Left lobe of liver (tissue), 2 donors: ENCODE measurements around the gene NEK9. TPM values are rescaled to one million over a fixed set of nuclear protein-coding genes. Genes with fewer than 3 reads are reported as not detected.

Experiments used
- ATAC-seq: fragments of 200-7000 bp; cut with Tn5 transposase; one replicate; pipeline ENCODE4 v1.9.1; 2020; ENCODE audit warnings: mild to moderate bottlenecking, moderate library complexity
- DNase-seq: peaks from one replicate; pipeline ENCODE4 v3.0.0-alpha.2; 2020; ENCODE audit warnings: low spot score
- total RNA-seq: library from RNA; stranded (reverse); gene quantifications from one replicate; pipeline ENCODE4 v1.2.1, GENCODE V29; 2021
- donor health status: DM: no; HTN: no; CAD: no; lungs with moderate emphysema.
- donor health status: DM: no; HTN: yes; CAD: no.

The NEK9 gene
- total RNA-seq, 1 donor from 2014 or later = 50.1 TPM

DNA sequence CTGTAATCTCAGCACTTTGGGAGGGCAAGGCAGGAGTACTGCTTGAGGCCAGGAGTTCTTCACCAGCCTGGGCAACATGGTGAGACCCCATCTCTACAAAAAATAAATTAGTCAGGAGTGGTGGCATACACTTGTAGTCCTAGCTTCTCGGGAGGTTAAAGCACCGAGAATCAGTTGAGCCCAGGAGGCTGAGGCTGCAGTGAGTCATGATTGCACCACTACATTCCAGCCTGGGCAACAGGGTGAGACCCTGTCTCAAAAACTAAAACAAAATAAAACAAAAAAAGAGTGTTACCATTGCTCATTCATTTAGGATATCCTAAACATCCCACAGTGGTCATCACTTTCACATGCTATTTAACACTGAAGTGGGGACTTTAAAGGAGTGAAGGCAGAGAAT, 7.8 kb downstream of the NEK9 start:
- ATAC-seq (no peak), DNase-seq (no peak)

DNA sequence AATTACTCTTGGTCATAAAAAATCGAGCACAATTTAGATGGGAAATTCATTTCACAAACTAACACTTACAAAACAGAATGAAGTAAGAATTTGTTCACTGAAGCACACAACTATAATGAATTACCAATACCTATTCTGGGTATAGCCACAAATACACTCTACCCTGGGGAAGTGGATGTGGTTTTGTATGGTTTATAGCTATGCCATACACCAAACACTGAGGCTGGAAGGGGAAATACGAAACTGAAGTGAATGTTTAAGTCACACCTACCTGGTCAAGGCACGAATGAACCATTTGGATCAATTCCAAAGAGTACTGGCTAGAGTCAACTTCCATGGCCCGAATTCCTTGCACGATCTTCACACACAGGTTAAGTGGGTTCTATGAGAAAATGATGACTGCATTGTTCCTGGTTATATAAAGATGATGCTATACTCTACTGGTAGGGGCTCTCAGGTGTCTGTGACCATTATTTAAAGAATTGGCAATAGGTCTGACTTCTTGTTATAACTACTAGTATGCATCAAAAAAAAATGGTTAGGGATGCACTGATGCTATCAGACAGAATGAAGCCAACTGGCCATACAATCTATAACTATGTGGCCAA, 12.8 kb downstream of the NEK9 start:
- no peak for DNase-seq
- ATAC-seq = no peak

DNA sequence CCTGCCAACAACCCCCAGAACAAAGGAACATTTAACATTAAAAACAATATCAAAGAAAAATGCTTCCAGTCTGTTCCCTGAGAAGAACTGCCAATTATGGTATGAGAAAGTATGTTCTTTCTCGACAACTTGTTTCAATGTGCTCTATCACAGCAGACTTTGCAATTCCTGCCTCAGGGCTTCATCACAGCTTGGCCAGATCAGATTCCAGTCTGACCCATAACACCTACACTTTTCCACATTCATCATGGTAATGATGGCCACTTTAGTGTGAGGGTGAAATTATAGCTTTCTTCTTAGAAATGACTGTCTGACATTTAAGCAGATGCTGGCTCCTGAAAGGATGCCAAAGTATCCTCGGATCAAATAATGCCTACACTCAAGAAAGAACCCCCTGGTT, 17.0 kb downstream of the NEK9 start:
- ATAC-seq (no peak), DNase-seq (no peak)

DNA sequence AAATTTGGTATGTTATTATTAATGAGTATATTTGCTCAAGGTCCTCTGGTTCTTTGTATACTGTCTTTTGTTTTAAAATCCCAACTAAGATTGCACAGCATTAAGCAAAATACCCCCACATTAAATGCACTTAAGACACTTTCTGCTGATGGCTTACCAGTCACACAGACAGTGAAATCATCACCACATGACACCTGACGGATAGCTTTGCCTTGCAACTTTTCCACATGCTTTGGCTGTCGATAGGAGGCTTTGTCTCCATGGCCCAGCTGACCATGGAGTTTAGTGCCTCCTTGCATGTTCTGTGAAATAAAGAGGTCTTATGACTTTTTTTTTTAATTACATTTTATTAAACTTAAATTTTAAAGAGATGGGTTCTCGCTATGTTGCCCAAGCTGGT, 19.7 kb downstream of the NEK9 start:
- no peak for ATAC-seq

DNA sequence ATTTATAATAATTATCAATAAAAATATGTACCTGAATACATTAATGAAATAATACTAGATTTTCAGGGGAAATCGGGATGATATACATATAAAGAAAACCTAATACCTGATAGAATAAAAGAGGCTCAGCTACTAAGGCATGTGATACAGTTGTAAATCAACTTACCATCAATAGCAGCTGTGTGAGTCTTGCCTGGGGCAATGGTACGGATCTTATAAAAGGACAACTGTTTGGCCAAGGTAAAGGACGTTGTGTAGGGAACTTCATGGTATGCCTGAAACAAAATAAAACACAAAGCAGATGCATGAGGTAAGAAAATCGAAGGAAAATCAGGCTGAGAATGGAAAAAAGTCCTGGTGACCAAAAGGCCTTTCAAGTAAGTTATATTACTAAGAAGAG, 25.4 kb downstream of the NEK9 start:
- ATAC-seq (no peak), DNase-seq (no peak)

More for the DNA sequence above, 19.7 kb downstream of the NEK9 start:
- DNase-seq = no peak

DNA sequence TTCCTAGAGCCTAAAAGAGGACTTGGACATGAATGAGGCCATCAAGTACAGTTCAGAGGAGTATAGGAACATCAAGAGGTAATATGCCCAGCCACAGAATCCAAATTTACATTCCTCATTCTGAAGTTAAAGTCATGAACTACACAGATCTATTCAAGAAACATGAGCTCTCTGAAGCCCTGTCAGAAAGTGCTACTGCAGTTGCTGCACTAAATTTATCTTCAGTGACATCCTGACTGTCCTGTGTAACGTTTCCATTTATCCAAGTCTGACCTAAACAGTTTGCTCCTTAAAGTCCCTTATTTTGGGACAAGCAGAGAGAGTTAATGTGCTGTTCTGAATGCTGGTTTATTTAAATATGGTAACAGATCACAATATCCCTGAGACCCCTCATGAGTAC, 28.2 kb downstream of the NEK9 start:
- no peak for ATAC-seq
- DNase-seq = no peak

DNA sequence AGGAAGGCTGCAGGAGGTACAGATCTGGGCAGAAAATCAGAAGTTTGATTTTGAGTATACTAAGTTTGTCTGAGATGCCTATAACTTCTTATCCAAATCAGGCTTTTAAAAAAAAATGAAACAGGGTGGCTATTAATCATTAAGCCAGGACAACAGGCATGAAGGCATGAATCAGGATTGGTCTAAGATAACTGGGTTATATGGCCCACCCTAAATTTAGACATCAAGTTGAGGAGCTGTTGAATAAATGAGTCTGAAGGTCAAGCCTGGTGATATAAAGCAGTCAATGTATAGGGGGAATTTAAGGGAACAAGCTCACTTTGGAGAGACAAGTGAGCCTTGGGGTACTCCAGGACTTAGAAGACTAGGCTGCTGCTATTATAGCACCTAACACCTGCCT, 28.6 kb downstream of the NEK9 start:
- DNase-seq = no peak
- no peak for ATAC-seq

DNA sequence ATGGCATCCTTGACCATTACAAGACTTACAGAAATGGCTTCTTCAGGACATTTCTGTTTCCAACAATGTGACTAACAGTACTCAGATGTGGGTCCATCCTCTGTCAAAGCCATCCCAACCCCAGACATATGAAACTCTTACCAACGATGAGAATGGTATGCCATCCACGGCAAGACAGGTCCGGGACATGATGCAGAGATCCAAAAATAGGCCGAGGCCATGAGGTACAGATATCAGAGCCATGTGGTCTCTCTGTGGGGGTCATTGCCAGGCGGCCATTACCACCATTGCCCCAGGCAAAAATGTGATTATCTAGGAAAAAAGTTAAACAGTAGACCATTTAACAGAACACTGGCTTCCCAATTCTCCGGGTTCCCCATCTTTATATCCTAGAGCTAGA, 29.9 kb downstream of the NEK9 start:
- DNase-seq = no peak
- ATAC-seq = no peak

DNA sequence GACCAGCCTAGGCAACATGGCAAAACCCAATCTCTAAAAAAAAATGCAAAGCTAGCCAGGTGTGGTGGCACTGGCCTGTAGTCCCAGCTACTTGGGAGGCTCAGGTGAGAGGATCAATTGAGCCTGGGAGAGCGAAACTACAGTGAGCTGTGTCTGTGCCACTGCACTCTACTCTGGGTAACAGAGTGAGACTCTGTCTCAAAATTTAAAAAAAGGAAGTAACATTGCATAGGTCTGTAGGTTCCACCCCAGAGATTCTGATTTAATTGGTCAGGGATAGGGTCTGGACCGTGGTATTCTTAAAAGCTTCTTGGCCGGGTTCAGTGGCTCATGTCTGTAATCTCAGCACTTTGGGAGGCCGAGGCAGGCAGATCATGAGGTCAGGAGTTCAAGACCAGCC, 31.2 kb downstream of the NEK9 start:
- DNase-seq (no peak), ATAC-seq (no peak)

DNA sequence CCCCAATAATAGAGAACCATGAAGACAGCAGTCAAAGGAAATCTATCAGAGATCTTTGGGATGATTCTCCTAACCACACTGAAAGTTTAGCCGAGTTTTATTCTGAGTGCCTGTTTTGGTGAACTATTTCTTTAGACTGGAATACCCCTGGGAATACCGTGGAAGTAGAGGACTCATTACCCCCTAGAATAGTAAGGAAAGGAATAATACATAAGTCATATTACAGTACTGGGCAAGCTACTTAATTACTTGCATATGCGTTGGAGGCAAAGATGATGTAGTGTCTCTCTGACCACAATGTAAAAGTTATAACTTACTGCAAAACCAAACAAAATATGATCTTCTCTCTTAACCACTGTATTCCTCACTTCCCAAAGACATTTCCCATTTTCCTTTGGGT, 32.0 kb downstream of the NEK9 start:
- no peak for DNase-seq
- ATAC-seq = no peak

DNA sequence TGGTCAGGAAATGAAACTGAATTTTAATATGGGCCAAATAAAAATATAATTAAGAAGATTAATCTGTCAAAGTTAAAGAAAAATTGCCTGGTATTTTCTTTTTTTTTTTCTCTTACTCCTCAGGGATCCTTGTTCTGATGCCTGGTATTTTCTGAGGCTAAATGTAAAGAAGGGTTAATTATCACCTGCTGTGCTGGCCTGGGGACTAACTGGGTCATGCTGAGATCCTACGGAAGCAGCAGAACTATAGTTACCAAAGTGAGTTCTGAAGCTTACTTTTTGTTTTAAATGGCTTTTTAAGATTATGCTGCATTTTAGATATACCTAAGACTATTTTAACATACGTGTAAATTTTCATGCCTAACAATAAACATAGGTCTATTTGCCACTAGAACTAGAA, 34.1 kb downstream of the NEK9 start:
- ATAC-seq = no peak
- no peak for DNase-seq

DNA sequence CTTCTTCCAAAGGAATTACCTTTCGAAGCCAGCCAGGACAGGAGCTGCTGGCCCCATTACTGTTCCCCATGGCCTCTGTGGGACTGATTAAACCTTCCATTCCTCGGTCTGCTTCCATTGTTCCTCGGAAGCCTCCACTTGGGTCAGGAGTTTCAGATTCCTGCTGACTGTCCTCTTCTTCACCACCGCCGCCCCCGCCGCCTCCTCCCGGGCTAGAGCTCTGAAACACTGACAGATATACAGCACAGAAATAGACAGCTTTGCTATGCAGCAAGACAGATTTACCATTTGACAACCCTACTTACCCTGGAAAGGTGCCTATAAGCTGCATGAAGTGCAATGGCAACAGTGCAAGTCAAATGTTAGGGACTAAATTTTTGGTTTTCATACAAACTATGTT, 35.6 kb downstream of the NEK9 start:
- no peak for ATAC-seq
- DNase-seq = no peak

DNA sequence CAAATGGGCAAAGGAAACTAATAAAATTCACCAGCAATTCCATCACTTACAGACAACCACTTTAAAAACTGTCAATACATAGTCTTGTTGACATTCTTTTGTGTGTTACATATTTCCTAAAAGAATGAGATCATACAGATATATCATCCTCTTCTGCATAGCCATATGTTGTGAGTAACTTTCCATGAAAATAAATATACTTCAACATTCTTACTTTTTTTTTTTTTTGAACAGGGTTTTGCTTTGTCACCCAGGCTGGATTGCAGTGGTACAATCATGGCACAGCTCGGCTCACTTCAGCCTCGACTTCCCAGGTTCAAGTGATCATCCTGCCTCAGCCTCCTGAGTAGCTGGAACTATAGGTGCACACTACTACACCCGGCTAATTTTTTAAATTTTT, 36.5 kb downstream of the NEK9 start:
- no peak for ATAC-seq
- DNase-seq = no peak

DNA sequence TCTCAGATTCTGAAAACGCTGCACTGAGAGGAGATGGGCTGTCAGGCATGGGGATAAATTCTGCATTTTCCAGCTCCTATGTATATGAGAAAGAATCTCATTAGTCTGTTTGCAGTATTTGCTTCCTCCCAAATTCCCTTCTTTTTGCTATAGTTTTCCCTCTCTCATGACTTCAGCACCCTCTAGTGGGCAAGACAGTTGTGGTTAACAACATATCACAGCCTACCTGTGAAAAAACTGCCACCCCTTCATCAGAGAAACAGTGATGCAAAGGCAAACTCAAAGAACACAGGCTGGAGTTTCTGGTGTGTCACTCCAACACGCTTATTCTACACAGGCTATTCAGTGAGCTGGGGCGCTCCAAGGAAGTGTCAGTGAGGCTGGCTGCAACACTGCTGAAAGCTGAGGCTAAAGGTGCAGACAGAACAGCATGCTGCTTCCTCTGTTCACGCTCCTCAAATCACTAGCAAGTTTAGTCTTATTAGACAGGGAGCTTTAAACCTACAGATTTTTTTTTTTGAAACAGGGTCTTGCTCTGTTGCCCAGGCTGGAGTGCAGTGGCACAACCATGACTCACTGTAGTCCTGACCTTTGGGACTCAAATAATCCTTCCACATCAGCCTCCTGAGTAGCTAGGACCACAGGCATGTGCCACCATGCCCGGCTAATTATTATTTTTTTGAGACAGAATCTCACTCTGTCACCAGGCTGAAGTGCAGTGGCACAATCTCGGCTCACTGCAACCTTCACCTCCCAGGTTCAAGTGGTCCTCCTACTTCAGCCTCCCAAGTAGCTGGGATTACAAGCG, 38.1 kb downstream of the NEK9 start:
- ATAC-seq (peak; percentile 90), DNase-seq (no peak)

DNA sequence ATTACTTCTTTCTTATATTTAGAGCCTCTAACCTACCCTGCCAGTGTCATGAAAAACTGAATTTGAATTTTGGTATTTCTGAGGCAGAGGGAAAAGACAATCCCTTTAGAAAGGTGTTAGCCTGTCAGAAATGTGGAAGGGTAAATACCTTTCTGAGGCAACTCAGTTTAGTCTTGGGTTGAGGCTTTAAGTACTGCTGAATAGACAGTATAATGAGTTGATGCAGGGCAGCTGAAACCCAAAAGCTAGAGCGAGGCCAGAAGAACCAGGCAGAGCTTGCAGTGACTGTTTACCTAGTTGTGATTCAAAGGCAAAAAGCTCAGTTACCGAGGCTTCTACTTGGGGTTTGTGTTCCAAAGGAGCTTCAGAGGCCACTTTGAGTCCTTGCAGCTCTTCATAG, 38.7 kb downstream of the NEK9 start:
- ATAC-seq = no peak

DNA sequence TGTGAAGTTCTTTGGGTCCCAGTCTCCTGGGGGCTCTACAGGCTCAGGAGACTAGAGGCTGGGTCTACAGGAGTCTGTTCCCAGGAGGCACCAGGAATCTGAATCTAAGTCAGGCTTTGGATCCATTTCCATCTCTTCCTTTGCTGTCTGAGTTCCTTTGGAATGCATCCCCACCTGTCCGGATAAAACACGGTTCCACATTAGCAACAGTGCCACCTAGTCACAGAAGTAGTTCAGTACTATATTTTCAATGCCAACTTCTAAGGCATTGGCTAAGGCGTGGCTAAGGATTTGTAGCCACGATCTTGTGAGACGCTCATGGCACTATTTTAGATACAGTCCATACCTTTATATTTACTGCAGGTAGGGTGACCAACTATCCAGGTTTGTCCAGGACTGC, 42.3 kb downstream of the NEK9 start:
- no peak for DNase-seq

More for the DNA sequence above, 38.7 kb downstream of the NEK9 start:
- DNase-seq = no peak

DNA sequence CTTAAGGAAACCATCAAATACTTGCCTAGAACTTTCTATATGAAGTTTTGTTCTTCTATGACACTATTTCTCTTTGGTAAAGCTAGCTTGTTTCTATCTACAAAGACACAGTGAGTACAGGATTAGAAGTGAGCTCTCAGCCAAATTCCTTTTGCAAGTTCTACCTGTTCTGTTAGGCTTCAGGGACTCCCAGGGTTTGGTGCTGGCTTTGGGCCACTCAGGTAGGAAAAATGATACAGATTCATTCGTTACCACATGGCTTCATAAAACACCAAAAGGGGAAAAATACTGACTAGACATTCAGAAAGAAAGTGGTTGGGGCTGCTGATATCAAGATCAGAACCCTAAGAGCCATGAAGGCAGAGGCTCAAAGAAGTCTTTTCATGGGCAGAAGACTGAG, 43.6 kb downstream of the NEK9 start:
- DNase-seq = no peak
- no peak for ATAC-seq

More for the DNA sequence above, 42.3 kb downstream of the NEK9 start:
- ATAC-seq = peak; percentile 73

DNA sequence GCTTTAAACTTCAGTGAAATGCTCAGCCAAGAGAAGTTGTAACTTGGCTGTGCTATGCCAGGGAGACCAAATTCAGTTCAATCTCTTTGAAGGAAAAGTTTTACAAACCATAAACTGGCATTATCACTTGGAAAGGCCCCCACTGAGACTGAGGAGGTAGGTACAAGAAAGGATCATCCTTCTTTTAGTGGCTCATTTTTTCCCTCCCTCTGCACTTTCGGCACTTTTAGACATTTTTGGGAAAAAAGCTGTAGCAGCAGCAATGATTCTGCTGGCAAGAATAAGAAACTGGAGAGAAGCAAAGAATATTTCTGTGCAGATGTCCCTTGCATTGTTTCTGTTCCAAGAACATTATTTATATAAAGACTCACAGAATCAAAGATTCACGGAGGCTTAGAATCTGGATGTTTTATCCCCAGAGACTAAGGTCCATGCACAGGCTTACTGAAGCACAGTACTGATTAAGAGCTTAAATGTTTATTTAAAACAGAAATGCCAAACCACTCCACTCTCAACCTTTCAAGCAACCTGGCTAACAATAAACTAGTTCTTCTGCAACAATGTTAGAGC, 45.1 kb downstream of the NEK9 start:
- DNase-seq (no peak), ATAC-seq (no peak)

DNA sequence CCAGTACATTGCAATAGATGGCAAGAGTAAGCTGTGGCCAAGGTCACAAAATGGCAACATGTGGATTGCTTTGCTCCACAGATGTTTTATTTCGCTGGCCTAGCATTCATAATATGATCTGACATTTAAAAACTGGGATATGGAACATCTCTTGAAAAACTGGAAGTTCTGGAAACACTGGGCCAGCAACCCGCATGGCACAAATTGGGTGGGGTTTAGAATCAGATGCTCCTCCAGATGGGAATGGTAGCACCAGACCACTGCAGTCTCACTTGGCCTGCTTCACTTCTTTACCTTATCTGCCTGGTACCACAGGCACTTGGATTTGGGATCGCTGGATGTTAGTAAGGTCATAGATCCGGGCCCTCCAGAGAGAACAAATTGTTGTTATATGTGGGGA, 47.3 kb downstream of the NEK9 start:
- no peak for ATAC-seq

DNA sequence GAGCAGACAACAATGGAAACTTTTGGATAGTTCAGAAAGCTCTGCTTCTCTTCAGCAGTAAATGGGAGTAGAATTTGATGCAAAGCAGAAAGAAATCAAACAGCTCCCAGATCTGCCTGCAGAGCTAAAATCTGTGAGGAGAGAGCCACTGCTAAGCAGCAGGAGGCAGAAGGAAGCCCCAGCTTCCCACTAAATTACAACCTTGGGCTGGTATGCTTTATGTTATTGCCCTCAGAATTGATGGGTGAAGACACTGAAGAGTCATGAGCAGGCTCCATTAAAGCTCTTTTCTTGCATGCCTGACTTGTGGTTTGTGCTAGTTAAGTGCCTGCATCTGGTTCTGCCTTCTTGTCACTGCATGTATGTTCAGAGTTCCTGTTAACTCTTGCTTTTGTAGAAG, 49.1 kb downstream of the NEK9 start:
- DNase-seq = no peak
- ATAC-seq = no peak

More for the DNA sequence above, 47.3 kb downstream of the NEK9 start:
- no peak for DNase-seq

DNA sequence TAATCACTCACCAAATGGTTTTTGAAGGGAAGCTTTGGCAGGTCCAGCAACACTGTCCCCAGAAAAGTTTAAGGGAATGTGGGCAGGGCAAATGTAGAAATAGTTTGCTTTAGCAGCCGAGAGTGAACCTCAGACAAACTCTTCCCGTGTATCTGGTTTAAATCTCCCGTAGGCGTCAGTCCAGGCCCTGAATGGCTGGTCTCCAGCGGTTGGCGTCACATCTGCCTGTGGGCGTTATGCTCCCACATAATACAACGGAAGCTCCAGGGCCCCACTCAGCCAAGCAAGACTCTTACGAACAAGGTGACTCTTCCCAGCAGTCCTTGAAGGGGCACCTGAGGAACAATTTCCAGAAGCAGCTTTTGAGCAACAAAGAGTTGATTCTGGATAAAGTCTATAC, 56.5 kb downstream of the NEK9 start:
- DNase-seq (peak; percentile 86), ATAC-seq (peak; percentile 44)

DNA sequence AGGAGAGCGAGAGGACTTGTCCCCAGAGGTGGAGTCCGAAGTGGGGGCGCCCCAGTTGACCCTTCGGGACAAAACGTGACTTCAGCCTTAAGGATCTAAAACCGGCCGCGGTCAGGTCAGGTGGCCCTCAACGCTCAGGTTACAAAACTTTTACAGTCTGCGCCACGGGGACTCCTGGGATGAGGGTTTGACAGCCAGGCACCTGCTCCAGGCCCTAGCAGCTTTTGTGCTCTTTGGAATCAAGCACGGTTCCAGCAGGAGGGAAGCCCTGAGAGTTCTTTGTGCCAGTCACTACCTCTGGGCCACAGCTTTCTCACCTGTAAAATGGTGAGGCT, 57.1 kb downstream of the NEK9 start:
- DNase-seq (no peak), ATAC-seq (peak; percentile 50)
